Fibroblast of upper back skin (primary cell): ENCODE results near the gene CSNK1E.

Experiments used
- DNase-seq: peaks from one replicate; pipeline ENCODE4 v3.0.0-alpha.2; 2013

CSNK1E gene

GRCh38 chr22:38305471-38306448 lies 11.5 kb downstream of the CSNK1E start:
- peak; percentile 68 for DNase-seq

- no peak for DNase-seq
Observed at GRCh38 chr22:38304526-38304925, 12.7 kb downstream of the CSNK1E start.

GRCh38 chr22:38303974-38304373 lies 13.3 kb downstream of the CSNK1E start:
- no peak for DNase-seq

GRCh38 chr22:38302906-38303305 lies 14.3 kb downstream of the CSNK1E start:
- DNase-seq = no peak

- DNase-seq = no peak
Observed at GRCh38 chr22:38300946-38301345, 16.3 kb downstream of the CSNK1E start.

- DNase-seq = no peak
Observed at GRCh38 chr22:38300197-38300945, 16.9 kb downstream of the CSNK1E start.

- DNase-seq = no peak
Observed at GRCh38 chr22:38299770-38300102, 17.5 kb downstream of the CSNK1E start.

- DNase-seq = peak; percentile 84
Observed at GRCh38 chr22:38298312-38299005, 18.8 kb downstream of the CSNK1E start.

- no peak for DNase-seq
Observed at GRCh38 chr22:38296372-38296771, 20.9 kb downstream of the CSNK1E start.

GRCh38 chr22:38295863-38296262 lies 21.4 kb downstream of the CSNK1E start:
- DNase-seq = no peak

- DNase-seq = no peak
Observed at GRCh38 chr22:38295339-38295738, 21.9 kb downstream of the CSNK1E start.

- DNase-seq = no peak
Observed at GRCh38 chr22:38294193-38294592, 23.0 kb downstream of the CSNK1E start.

- DNase-seq = no peak
Observed at GRCh38 chr22:38292694-38293093, 24.5 kb downstream of the CSNK1E start.

GRCh38 chr22:38291201-38291777 lies 25.9 kb downstream of the CSNK1E start:
- DNase-seq = no peak

GRCh38 chr22:38290347-38290746 lies 26.9 kb downstream of the CSNK1E start:
- DNase-seq = no peak

- DNase-seq = no peak
Observed at GRCh38 chr22:38289583-38290082, 27.6 kb downstream of the CSNK1E start.

GRCh38 chr22:38286915-38287669 lies 30.1 kb downstream of the CSNK1E start:
- no peak for DNase-seq

GRCh38 chr22:38285018-38285417 lies 32.2 kb downstream of the CSNK1E start:
- no peak for DNase-seq

GRCh38 chr22:38284042-38284402 lies 33.2 kb downstream of the CSNK1E start:
- peak; percentile 79 for DNase-seq

GRCh38 chr22:38282397-38282796 lies 34.8 kb downstream of the CSNK1E start:
- DNase-seq = no peak

GRCh38 chr22:38276166-38276565 lies 41.1 kb downstream of the CSNK1E start:
- no peak for DNase-seq
